H9 (cell line): ENCODE data around the gene KRT31. TPM values are rescaled to one million over a fixed set of nuclear protein-coding genes. Genes with fewer than 3 reads are reported as not detected.

ENCODE experiments used
- DNase-seq: peaks from one replicate; pipeline ENCODE4 v3.0.0-alpha.2; 2017
- H2AFZ ChIP-seq: one replicate; pipeline ENCODE4 v1.6.1; 2013; ENCODE audit warnings: mild to moderate bottlenecking, low read length, control low read depth, moderate library complexity
- H2AK5ac ChIP-seq: 2 replicates; pipeline ENCODE4 v1.6.1; 2013; ENCODE audit warnings: low read length, control low read depth, mixed read lengths; ENCODE audit not compliant: insufficient read length
- H2BK120ac ChIP-seq: one replicate; pipeline ENCODE4 v1.6.1; 2013; ENCODE audit warnings: low read depth, mild to moderate bottlenecking, low read length, control low read depth, inconsistent platforms; ENCODE audit not compliant: poor library complexity, severe bottlenecking
- H2BK12ac ChIP-seq: 2 replicates; pipeline ENCODE4 v1.6.1; 2013; ENCODE audit warnings: low read length, control low read depth, mixed read lengths, low read depth; ENCODE audit not compliant: insufficient read length
- H2BK15ac ChIP-seq: 2 replicates; pipeline ENCODE4 v1.6.1; 2013; ENCODE audit warnings: low read depth, low read length, control low read depth
- H2BK20ac ChIP-seq: one replicate; pipeline ENCODE4 v1.6.1; 2013; ENCODE audit warnings: low read depth, mild to moderate bottlenecking, low read length, control low read depth, inconsistent platforms; ENCODE audit not compliant: poor library complexity, severe bottlenecking
- H2BK5ac ChIP-seq: 2 replicates; pipeline ENCODE4 v1.6.1; 2013; ENCODE audit warnings: low read length, control low read depth, mixed read lengths; ENCODE audit not compliant: insufficient read length
- H3K14ac ChIP-seq: 2 replicates; pipeline ENCODE4 v1.6.1; 2013; ENCODE audit warnings: low read length, control low read depth; ENCODE audit not compliant: insufficient read depth
- H3K18ac ChIP-seq: 2 replicates; pipeline ENCODE4 v1.6.1; 2013; ENCODE audit warnings: low read depth, mild to moderate bottlenecking, mixed read lengths, low read length, control low read depth; ENCODE audit not compliant: insufficient read length
- H3K23ac ChIP-seq: 2 replicates; pipeline ENCODE4 v1.6.1; 2013; ENCODE audit warnings: low read length, control low read depth, mixed read lengths, low read depth; ENCODE audit not compliant: insufficient read length
- H3K23me2 ChIP-seq: 2 replicates; pipeline ENCODE4 v1.6.1; 2013; ENCODE audit warnings: low read depth, mild to moderate bottlenecking, mixed read lengths, low read length, control low read depth; ENCODE audit not compliant: insufficient read length, poor library complexity, severe bottlenecking
- H3K27ac ChIP-seq: 2 replicates; pipeline ENCODE4 v1.5.1; 2013; ENCODE audit warnings: low read length, control low read depth, mixed read lengths, low read depth; ENCODE audit not compliant: insufficient read length
- H3K27me3 ChIP-seq: 2 replicates; pipeline ENCODE4 v1.6.1; 2013; ENCODE audit warnings: low read length, control low read depth, inconsistent platforms; ENCODE audit not compliant: insufficient read depth
- H3K4ac ChIP-seq: 2 replicates; pipeline ENCODE4 v1.6.1; 2013; ENCODE audit warnings: low read depth, mild to moderate bottlenecking, control low read depth, inconsistent platforms, low read length, moderate library complexity
- H3K4me1 ChIP-seq: 2 replicates; pipeline ENCODE4 v1.6.1; 2013; ENCODE audit warnings: low read length, control low read depth, inconsistent platforms; ENCODE audit not compliant: insufficient read depth
- H3K4me2 ChIP-seq: 2 replicates; pipeline ENCODE4 v1.6.1; 2013; ENCODE audit warnings: low read length, control low read depth, mixed read lengths; ENCODE audit not compliant: insufficient read length, insufficient read depth
- H3K56ac ChIP-seq: 2 replicates; pipeline ENCODE4 v1.6.1; 2013; ENCODE audit warnings: low read depth, mild to moderate bottlenecking, mixed read lengths, low read length, control low read depth; ENCODE audit not compliant: insufficient read length
- H3K79me1 ChIP-seq: 2 replicates; pipeline ENCODE4 v1.6.1; 2013; ENCODE audit warnings: low read depth, mild to moderate bottlenecking, moderate library complexity, low read length, control low read depth, inconsistent platforms; ENCODE audit not compliant: insufficient read depth, poor library complexity, severe bottlenecking
- H3K79me2 ChIP-seq: 2 replicates; pipeline ENCODE4 v1.6.1; 2013; ENCODE audit warnings: low read length, control low read depth, inconsistent platforms; ENCODE audit not compliant: insufficient read depth
- H3K9ac ChIP-seq: 2 replicates; pipeline ENCODE4 v1.6.1; 2013; ENCODE audit warnings: low read length, control low read depth, mixed read lengths; ENCODE audit not compliant: insufficient read length; ENCODE audit errors: extremely low read depth
- H3K9me3 ChIP-seq: one replicate; pipeline ENCODE4 v1.6.1; 2013; ENCODE audit warnings: low read depth, low read length, inconsistent platforms; ENCODE audit not compliant: control insufficient read depth
- H3T11ph ChIP-seq: one replicate; pipeline ENCODE4 v1.6.1; 2013; ENCODE audit warnings: mild to moderate bottlenecking, low read length, control low read depth, inconsistent platforms
- H4K20me1 ChIP-seq: one replicate; pipeline ENCODE4 v1.6.1; 2013; ENCODE audit not compliant: control insufficient read depth, insufficient read length, insufficient read depth
- H4K5ac ChIP-seq: 2 replicates; pipeline ENCODE4 v1.6.1; 2013; ENCODE audit warnings: low read depth, mild to moderate bottlenecking, mixed read lengths, low read length, control low read depth; ENCODE audit not compliant: insufficient read length
- H4K8ac ChIP-seq: replicated peaks from 2 replicates; pipeline ENCODE4 v1.6.1; 2013; ENCODE audit warnings: low read length, control low read depth, mixed read lengths, low read depth; ENCODE audit not compliant: insufficient read length
- H4K91ac ChIP-seq: 2 replicates; pipeline ENCODE4 v1.6.1; 2013; ENCODE audit warnings: low read depth, mild to moderate bottlenecking, moderate library complexity, mixed read lengths, low read length, control low read depth; ENCODE audit not compliant: insufficient read length
- H3K27ac Mint-ChIP-seq, 3 experiments: 2 replicates in 2 of 3; 3 replicates in 1 of 3; pipeline ENCODE4 v1.8.0; 2020 to 2021; ENCODE audit warnings: mixed read lengths in 3 of 3, mild to moderate bottlenecking in 1 of 3, moderate library complexity in 1 of 3
- H3K27me3 Mint-ChIP-seq: 2 replicates; pipeline ENCODE4 v1.8.0; 2021; ENCODE audit warnings: low read depth, mild to moderate bottlenecking, moderate library complexity, mixed read lengths
- H3K36me3 Mint-ChIP-seq, 3 experiments: 2 replicates in 2 of 3; 3 replicates in 1 of 3; pipeline ENCODE4 v1.8.0; 2020 to 2021; ENCODE audit warnings: low read depth in 3 of 3, mixed read lengths in 3 of 3; ENCODE audit not compliant: insufficient read depth in 1 of 3
- H3K4me1 Mint-ChIP-seq, 2 experiments: 2 replicates each; pipeline ENCODE4 v1.8.0; 2020; ENCODE audit warnings: mixed read lengths in 2 of 2
- H3K4me3 Mint-ChIP-seq, 2 experiments: 2 replicates in 1 of 2; 3 replicates in 1 of 2; pipeline ENCODE4 v1.8.0; 2020 to 2021; ENCODE audit warnings: mild to moderate bottlenecking in 2 of 2, mixed read lengths in 2 of 2, moderate library complexity in 1 of 2
- H3K9me3 Mint-ChIP-seq, 2 experiments: 2 replicates in 1 of 2; 3 replicates in 1 of 2; pipeline ENCODE4 v1.8.0; 2020; ENCODE audit warnings: mild to moderate bottlenecking in 2 of 2, mixed read lengths in 2 of 2, moderate library complexity in 1 of 2
- CTCF ChIP-seq: fragments of 200-600 bp; sonication (generic); conservative IDR thresholded peaks from 3 replicates; pipeline ENCODE4 v1.8.0; 2021; ENCODE audit warnings: antibody characterized with exemption, mild to moderate bottlenecking
- WGBS: extraction: QIAGEN DNeasy Blood & Tissue Kit; methylation state at CpG from one replicate; pipeline ENCODE4 v1.1.7; 2013; ENCODE audit warnings: missing lambda C conversion rate, low lambda C conversion rate, mixed read lengths; ENCODE audit not compliant: insufficient read length; ENCODE audit errors: extremely low coverage; 5-methylcytosine and 5-hydroxymethylcytosine counted together
- total RNA-seq: library from RNA; stranded (reverse); gene quantifications from 2 replicates; pipeline ENCODE4 v1.2.1, GENCODE V29; 2021

Gene KRT31
- total RNA-seq, 1 experiment from 2014 or later, result not detected

- TF ChIP-seq CTCF, result no peak
- Histone ChIP-seq H3K14ac (no peak overlapping the region), H3K79me1 (no peaks in the 10 kb centered on the region), H3K23me2 (no peaks in the 10 kb centered on the region), H2AK5ac (no peak overlapping the region), H2BK15ac (no peak overlapping the region), H3K9me3 (no peaks in the 10 kb centered on the region), H3K18ac (no peak overlapping the region), H2BK120ac (no peak overlapping the region), H3K4me1 (no peaks in the 10 kb centered on the region), H4K8ac (no peak overlapping the region), H3K56ac (no peak overlapping the region), H4K5ac (no peak overlapping the region), H2AFZ (no peak overlapping the region), H2BK12ac (no peak overlapping the region), H2BK20ac (no peak overlapping the region), H3T11ph (no peak overlapping the region), H2BK5ac (no peak overlapping the region), H4K91ac (no peak overlapping the region), H3K4me2 (no peak overlapping the region), H3K27me3 (no peaks in the 10 kb centered on the region), H4K20me1 (no peaks in the 10 kb centered on the region), H3K27ac (no peak overlapping the region), H3K79me2 (no peaks in the 10 kb centered on the region), H3K4ac (no peak overlapping the region), H3K23ac (no peak overlapping the region), H3K9ac (no peak overlapping the region)
- Mint-ChIP-seq H3K36me3 (peaks cover 2 to 19% (median 3%) of the 10 kb centered on the region in 3 experiments), H3K27me3 (peaks cover 8% of the 10 kb centered on the region), H3K4me1 (no peaks in the 10 kb centered on the region), H3K4me3 (no peak overlapping the region), H3K9me3 (peaks cover 13 to 20% of the 10 kb centered on the region in 2 experiments), H3K27ac (no peak overlapping the region)
- no CpG with 5 or more reads among the region's 3 CpGs for WGBS
- no peak for DNase-seq
Observed at GRCh38 chr17:41345992-41346391, 51.4 kb downstream of the KRT31 start.

Other genes with a start within 250 kb of the KRT31 start
- gene KRTAP4-5, start 247.8 kb downstream of the KRT31 start, total RNA-seq, result not detected in 2 replicates
- gene KRTAP4-4, start 236.9 kb downstream of the KRT31 start, total RNA-seq, result not detected in 2 replicates
- gene KRTAP4-3, start 229.4 kb downstream of the KRT31 start, total RNA-seq, result not detected in 2 replicates
- gene KRTAP4-2, start 219.4 kb downstream of the KRT31 start, total RNA-seq, result not detected in 2 replicates
- not detected in 2 replicates for gene KRTAP4-1, start 212.7 kb downstream of the KRT31 start, total RNA-seq
- not detected in 2 replicates for gene KRTAP9-1, start 207.7 kb downstream of the KRT31 start, total RNA-seq
- gene KRTAP9-2, start 171.0 kb downstream of the KRT31 start, total RNA-seq, result not detected in 2 replicates
- not detected in 2 replicates for gene KRTAP9-3, start 165.2 kb downstream of the KRT31 start, total RNA-seq
- gene KRTAP9-8, start 159.6 kb downstream of the KRT31 start, total RNA-seq, result not detected in 2 replicates
- not detected in 2 replicates for gene KRTAP9-4, start 147.9 kb downstream of the KRT31 start, total RNA-seq
- gene KRTAP9-9, start 142.2 kb downstream of the KRT31 start, total RNA-seq, result not detected in 2 replicates
- gene KRTAP9-6, start 132.2 kb downstream of the KRT31 start, total RNA-seq, result not detected in 2 replicates
- gene KRTAP9-7, start 121.9 kb downstream of the KRT31 start, total RNA-seq, result not detected in 2 replicates
- gene KRTAP29-1, start 94.8 kb downstream of the KRT31 start, total RNA-seq, result not detected in 2 replicates
- gene KRTAP16-1, start 88.3 kb downstream of the KRT31 start, total RNA-seq, result not detected in 2 replicates
- gene KRTAP17-1, start 81.9 kb downstream of the KRT31 start, total RNA-seq, result not detected in 2 replicates
- gene KRT33A, start 46.8 kb downstream of the KRT31 start, total RNA-seq, result not detected in 2 replicates
- gene KRT33B, start 27.8 kb downstream of the KRT31 start, total RNA-seq, result not detected in 2 replicates
- gene KRT34, start 15.3 kb downstream of the KRT31 start, total RNA-seq, result not detected in 2 replicates
- not detected in 2 replicates for gene KRT37, start 27.0 kb upstream of the KRT31 start, total RNA-seq
- not detected in 2 replicates for gene KRT38, start 43.4 kb upstream of the KRT31 start, total RNA-seq
- gene KRT32, start 69.8 kb upstream of the KRT31 start, total RNA-seq, result not detected in 2 replicates
- gene KRT35, start 83.5 kb upstream of the KRT31 start, total RNA-seq, result not detected in 2 replicates
- not detected in 2 replicates for gene KRT36, start 92.3 kb upstream of the KRT31 start, total RNA-seq
- gene KRT13, start 108.0 kb upstream of the KRT31 start, total RNA-seq, result not detected in 2 replicates
- gene KRT15, start 121.3 kb upstream of the KRT31 start, total RNA-seq, result 0.35 and 0.87 TPM in 2 replicates
- gene KRT19, start 130.7 kb upstream of the KRT31 start, total RNA-seq, result 134 and 143 TPM in 2 replicates
- not detected in 2 replicates for gene KRT9, start 174.5 kb upstream of the KRT31 start, total RNA-seq
- not detected in 2 replicates for gene KRT14, start 189.3 kb upstream of the KRT31 start, total RNA-seq
- not detected in 2 replicates for gene KRT16, start 215.2 kb upstream of the KRT31 start, total RNA-seq
- gene KRT17, start 227.0 kb upstream of the KRT31 start, total RNA-seq, result 1.1 and 1.5 TPM in 2 replicates